Measurements from ENCODE around the gene GPR183.

- TF ChIP-seq CTCF (IDR thresholded peaks at IDR 0.05), result no peak
- no peak for TF ChIP-seq POLR2A (IDR thresholded peaks at IDR 0.05)
Measured at GRCh38 chr13:99254830-99255229, 52.4 kb downstream of the GPR183 start.

Data from transverse colon (tissue), 3 donors.